Measurements from ENCODE around the gene TMEM94. TPM values are rescaled to one million over a fixed set of nuclear protein-coding genes. Genes with fewer than 3 reads are reported as not detected.

TMEM94 gene
- total and polyA plus RNA-seq, 12 donors = 25.6 to 66.7 (median 41.3) TPM

DNA sequence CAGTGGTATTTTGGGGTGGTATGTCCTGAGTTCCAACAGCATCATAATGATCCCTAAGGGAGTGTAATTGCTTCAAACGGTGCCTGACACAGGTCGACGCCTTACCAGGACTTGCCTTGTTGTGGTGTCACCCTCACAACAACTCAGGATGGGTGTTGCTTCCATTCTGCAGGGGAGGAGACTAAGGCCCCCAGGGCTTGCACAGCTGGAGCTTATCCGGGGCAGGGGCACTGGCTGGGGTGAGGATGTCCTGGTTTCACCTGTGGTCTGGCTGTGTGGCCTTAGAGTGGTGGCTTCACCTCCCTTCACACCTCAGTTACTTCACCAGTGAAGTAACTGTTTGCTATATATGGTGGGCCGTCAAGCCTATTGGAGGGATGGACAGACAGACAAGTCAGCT lies 92.4 kb downstream of the TMEM94 start:
- ATAC-seq (no peak), DNase-seq (no peak)
- no peaks in the 10 kb centered on the region for H3K27me3 ChIP-seq
- H3K4me1 ChIP-seq = peaks cover 0 to 16% (median 0%) of the 10 kb centered on the region in 9 donors
- no peak overlapping the region for H3K27ac ChIP-seq
- TF ChIP-seq, protein P1, sequence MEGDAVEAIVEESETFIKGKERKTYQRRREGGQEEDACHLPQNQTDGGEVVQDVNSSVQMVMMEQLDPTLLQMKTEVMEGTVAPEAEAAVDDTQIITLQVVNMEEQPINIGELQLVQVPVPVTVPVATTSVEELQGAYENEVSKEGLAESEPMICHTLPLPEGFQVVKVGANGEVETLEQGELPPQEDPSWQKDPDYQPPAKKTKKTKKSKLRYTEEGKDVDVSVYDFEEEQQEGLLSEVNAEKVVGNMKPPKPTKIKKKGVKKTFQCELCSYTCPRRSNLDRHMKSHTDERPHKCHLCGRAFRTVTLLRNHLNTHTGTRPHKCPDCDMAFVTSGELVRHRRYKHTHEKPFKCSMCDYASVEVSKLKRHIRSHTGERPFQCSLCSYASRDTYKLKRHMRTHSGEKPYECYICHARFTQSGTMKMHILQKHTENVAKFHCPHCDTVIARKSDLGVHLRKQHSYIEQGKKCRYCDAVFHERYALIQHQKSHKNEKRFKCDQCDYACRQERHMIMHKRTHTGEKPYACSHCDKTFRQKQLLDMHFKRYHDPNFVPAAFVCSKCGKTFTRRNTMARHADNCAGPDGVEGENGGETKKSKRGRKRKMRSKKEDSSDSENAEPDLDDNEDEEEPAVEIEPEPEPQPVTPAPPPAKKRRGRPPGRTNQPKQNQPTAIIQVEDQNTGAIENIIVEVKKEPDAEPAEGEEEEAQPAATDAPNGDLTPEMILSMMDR (IDR thresholded peaks at IDR 0.05) = no peak
- H3K36me3 ChIP-seq = no peaks in the 10 kb centered on the region
- intact Hi-C loops (cut with DNase I) = no loop called here
- no peaks in the 10 kb centered on the region for H3K9me3 ChIP-seq
- H3K4me3 ChIP-seq = no peak overlapping the region
- 85% methylated on average over 5 of the region's 5 CpGs for WGBS, 2 donors

Small RNA genes within 50 kb of the gene (microRNA-seq; reads per million reads assigned to microRNA genes)
- 0.51 to 0.60 reads per million in 2 donors for gene MIR6785

Other genes with a start within 250 kb of the TMEM94 start
- gene GGA3, start 195.0 kb upstream of the TMEM94 start, total RNA-seq = 10 to 100 TPM; 16.0 to 30.2 (median 21.7) TPM
- gene GGA3, start 195.0 kb upstream of the TMEM94 start, polyA plus RNA-seq = 10 to 100 TPM; 13.1 to 20.3 TPM
- 100 to 1,000 TPM; 124 to 179 (median 151) TPM for gene MRPS7, start 194.8 kb upstream of the TMEM94 start, total RNA-seq
- gene MRPS7, start 194.8 kb upstream of the TMEM94 start, polyA plus RNA-seq = 100 to 1,000 TPM in 1 of 2 donors, 10 to 100 TPM in 1; 98.9 to 118 TPM
- 10 to 100 TPM; 12.6 to 21.0 (median 15.6) TPM for gene MIF4GD, start 185.4 kb upstream of the TMEM94 start, total RNA-seq
- gene MIF4GD, start 185.4 kb upstream of the TMEM94 start, polyA plus RNA-seq = 10 to 100 TPM in 1 of 2 donors, 1 to 10 TPM in 1; 7.5 to 27.7 TPM
- 10 to 100 TPM in 6 of 10 donors, 1 to 10 TPM in 4; 6.8 to 19.2 (median 11.3) TPM for gene SLC25A19, start 167.2 kb upstream of the TMEM94 start, total RNA-seq
- 10 to 100 TPM; 19.7 to 23.2 TPM for gene SLC25A19, start 167.2 kb upstream of the TMEM94 start, polyA plus RNA-seq
- gene GRB2, start 51.0 kb upstream of the TMEM94 start, total RNA-seq = 10 to 100 TPM; 43.9 to 85.5 (median 52.0) TPM
- 10 to 100 TPM; 23.5 to 54.0 TPM for gene GRB2, start 51.0 kb upstream of the TMEM94 start, polyA plus RNA-seq
- gene CASKIN2, start 58.9 kb downstream of the TMEM94 start, total RNA-seq = 10 to 100 TPM; 29.0 to 59.2 (median 37.2) TPM
- gene CASKIN2, start 58.9 kb downstream of the TMEM94 start, polyA plus RNA-seq = 10 to 100 TPM; 17.6 to 31.2 TPM
- gene TSEN54, start 59.9 kb downstream of the TMEM94 start, total RNA-seq = 1 to 10 TPM; 4.2 to 9.9 (median 6.1) TPM
- 10 to 100 TPM; 13.6 to 18.1 TPM for gene TSEN54, start 59.9 kb downstream of the TMEM94 start, polyA plus RNA-seq
- 1 to 10 TPM; 1.1 to 5.0 (median 2.6) TPM for gene LLGL2, start 69.1 kb downstream of the TMEM94 start, total RNA-seq
- gene LLGL2, start 69.1 kb downstream of the TMEM94 start, polyA plus RNA-seq = 10 to 100 TPM in 1 of 2 donors, 1 to 10 TPM in 1; 5.6 to 14.8 TPM
- 10 to 100 TPM; 27.9 to 62.2 (median 45.8) TPM for gene MYO15B, start 131.2 kb downstream of the TMEM94 start, total RNA-seq
- gene MYO15B, start 131.2 kb downstream of the TMEM94 start, polyA plus RNA-seq = 100 to 1,000 TPM in 1 of 2 donors, 10 to 100 TPM in 1; 30.8 to 205 TPM
- 10 to 100 TPM in 2 of 10 donors, 1 to 10 TPM in 8; 1.9 to 14.2 (median 6.5) TPM for gene SMIM5, start 176.8 kb downstream of the TMEM94 start, total RNA-seq
- 10 to 100 TPM in 1 of 2 donors, 1 to 10 TPM in 1; 3.1 to 19.2 TPM for gene SMIM5, start 176.8 kb downstream of the TMEM94 start, polyA plus RNA-seq
- 10 to 100 TPM in 8 of 10 donors, 1 to 10 TPM in 2; 9.2 to 14.4 (median 10.7) TPM for gene RECQL5, start 210.5 kb downstream of the TMEM94 start, total RNA-seq
- 10 to 100 TPM in 1 of 2 donors, 1 to 10 TPM in 1; 6.3 to 32.1 TPM for gene RECQL5, start 210.5 kb downstream of the TMEM94 start, polyA plus RNA-seq
- gene SAP30BP, start 210.7 kb downstream of the TMEM94 start, total RNA-seq = 10 to 100 TPM; 41.7 to 64.4 (median 55.8) TPM
- gene SAP30BP, start 210.7 kb downstream of the TMEM94 start, polyA plus RNA-seq = 100 to 1,000 TPM in 1 of 2 donors, 10 to 100 TPM in 1; 78.4 to 115 TPM